ENCODE results near the gene RBM20. TPM values are rescaled to one million over a fixed set of nuclear protein-coding genes. Genes with fewer than 3 reads are reported as not detected.

The RBM20 gene
- total and polyA plus RNA-seq, 2 of the 4 experiments (the other 2 are of a cell fraction), result under 0.01 to 0.15 TPM

DNA sequence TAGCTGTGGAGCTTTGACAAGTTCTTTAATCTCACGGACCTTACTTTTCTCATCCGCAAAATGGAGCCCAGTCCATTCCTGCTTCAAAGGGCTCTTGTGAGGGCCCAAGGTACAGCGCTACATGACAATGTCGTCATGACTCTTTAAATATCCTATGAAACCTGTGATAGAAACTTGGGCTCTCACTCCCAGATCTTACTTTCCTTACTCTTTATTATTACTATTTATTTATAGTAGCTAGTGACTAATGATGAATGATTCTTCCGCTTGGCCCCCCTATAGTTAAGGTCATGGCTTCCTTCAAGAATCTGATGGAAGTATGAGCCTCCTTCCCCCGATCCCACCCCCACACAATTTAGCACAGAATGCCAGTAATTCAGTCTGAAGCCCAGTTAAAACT lies 41.9 kb downstream of the RBM20 start:
- H2AFZ ChIP-seq (replicated peaks; ENCODE audit: low read length, poor library complexity), result no peak overlapping the region
- no TSS peak for BruUV-seq (replicated peaks)
- intact Hi-C loops (cut with micrococcal nuclease), result no loop called here
- dilution Hi-C loops (cut with HindIII; ENCODE audit: low sequenced_read_pairs, unreplicated experiment), result no loop called here
- no peak overlapping the region for H3K4me3 ChIP-seq (ENCODE audit: insufficient read depth, low read depth, low read length)
- H3K56ac ChIP-seq (ENCODE audit: extremely low read depth, insufficient read depth, low read length), result peak overlapping the region; percentile 52; the same call in 1 of the 2 replicates
- H2AK9ac ChIP-seq (replicated peaks; ENCODE audit: low read depth, low read length, poor library complexity), result no peak overlapping the region
- H2AK5ac ChIP-seq (ENCODE audit: low read depth, low read length), result peak overlapping the region; percentile 91
- no peaks in the 10 kb centered on the region for H4K20me1 ChIP-seq (ENCODE audit: insufficient read depth, low read length)
- no peak overlapping the region for H4K5ac ChIP-seq (ENCODE audit: low read depth, low read length)
- CTCF ChIA-PET, result interaction anchor here (1.2 to 2.6 kb wide), 3 partner anchors 9 to 20 kb away, joined by 3 to 13 read pairs (median 6); no protein-coding TSS in a partner anchor
- H2BK120ac ChIP-seq (ENCODE audit: low read depth, low read length), result peak overlapping the region; percentile 85
- no peaks in the 10 kb centered on the region; a peak in 1 of 4 replicates for H3K79me1 ChIP-seq (ENCODE audit: low read depth in 1 of 2, low read length in 2 of 2)
- H3K9ac ChIP-seq (ENCODE audit: low read depth, low read length), result no peak overlapping the region
- peak overlapping the region; percentile 65; the same call in 2 of the 3 replicates for H2BK15ac ChIP-seq (ENCODE audit: low read depth, low read length)
- H3K27ac ChIP-seq (ENCODE audit: insufficient read depth, low read length), result peak overlapping the region; percentile 83
- 90% methylated on average over 2 of the region's 6 CpGs; no CpG with 5 or more reads in 1 of the 2 experiments for WGBS, 2 experiments (ENCODE audit: extremely low coverage in 2 of 2, insufficient read length in 1 of 2)
- ATAC-seq (ENCODE audit: low read depth), result no peak
- H3K14ac ChIP-seq (replicated peaks; ENCODE audit: low read depth, low read length), result peak overlapping the region; percentile 34; the same call in 1 of the 2 replicates
- peaks cover 14% of the 10 kb centered on the region for H3K4me1 ChIP-seq (ENCODE audit: control insufficient read depth, insufficient read depth, low read length)
- H2BK5ac ChIP-seq (ENCODE audit: low read depth, low read length, poor library complexity, severe bottlenecking), result peak overlapping the region; percentile 64
- H3K4me2 ChIP-seq (ENCODE audit: low read depth, low read length), result peak overlapping the region; percentile 42; the same call in 1 of the 2 replicates
- POLR2A ChIA-PET (ENCODE audit: unreplicated experiment), result interaction anchor here (0.5 kb wide), 1 partner anchor 477 kb away, joined by 4 read pairs; no protein-coding TSS in a partner anchor
- H4K8ac ChIP-seq (ENCODE audit: low read depth in 2 of 2, low read length in 2 of 2), result peak overlapping the region; percentile 65 to 79; a peak in 3 of 4 replicates
- H3K36me3 ChIP-seq (ENCODE audit: control insufficient read depth, insufficient read depth, low read length), result no peaks in the 10 kb centered on the region
- H3K9me1 ChIP-seq (ENCODE audit: insufficient read depth, low read length), result peaks cover 10% of the 10 kb centered on the region; the same call in 1 of the 2 replicates
- H3K4ac ChIP-seq (ENCODE audit: low read depth, low read length), result peak overlapping the region; percentile 85
- H3K23ac ChIP-seq (ENCODE audit: low read depth, low read length), result no peak overlapping the region
- peak overlapping the region; percentile 82 for H2BK20ac ChIP-seq (ENCODE audit: low read depth, low read length)
- H3K9me3 ChIP-seq (ENCODE audit: control insufficient read depth, insufficient read depth, low read length), result 0 out of 2 replicates have a peak, but pooled peaks cover 2% of the 10 kb centered on the region
- in situ Hi-C loops (cut with MboI; ENCODE audit: low sequenced_read_pairs), result no loop called here
- H4K91ac ChIP-seq (ENCODE audit: insufficient read depth, low read depth, low read length), result peak overlapping the region; percentile 82
- peak overlapping the region; percentile 27; the same call in 1 of the 2 replicates for H3K18ac ChIP-seq (ENCODE audit: low read depth, low read length)
- peak; percentile 35; the same call in 1 of the 2 replicates for TF ChIP-seq FOS (IDR thresholded peaks at IDR 0.05; ENCODE audit: low read depth, low read length)
- TF ChIP-seq, protein P1, sequence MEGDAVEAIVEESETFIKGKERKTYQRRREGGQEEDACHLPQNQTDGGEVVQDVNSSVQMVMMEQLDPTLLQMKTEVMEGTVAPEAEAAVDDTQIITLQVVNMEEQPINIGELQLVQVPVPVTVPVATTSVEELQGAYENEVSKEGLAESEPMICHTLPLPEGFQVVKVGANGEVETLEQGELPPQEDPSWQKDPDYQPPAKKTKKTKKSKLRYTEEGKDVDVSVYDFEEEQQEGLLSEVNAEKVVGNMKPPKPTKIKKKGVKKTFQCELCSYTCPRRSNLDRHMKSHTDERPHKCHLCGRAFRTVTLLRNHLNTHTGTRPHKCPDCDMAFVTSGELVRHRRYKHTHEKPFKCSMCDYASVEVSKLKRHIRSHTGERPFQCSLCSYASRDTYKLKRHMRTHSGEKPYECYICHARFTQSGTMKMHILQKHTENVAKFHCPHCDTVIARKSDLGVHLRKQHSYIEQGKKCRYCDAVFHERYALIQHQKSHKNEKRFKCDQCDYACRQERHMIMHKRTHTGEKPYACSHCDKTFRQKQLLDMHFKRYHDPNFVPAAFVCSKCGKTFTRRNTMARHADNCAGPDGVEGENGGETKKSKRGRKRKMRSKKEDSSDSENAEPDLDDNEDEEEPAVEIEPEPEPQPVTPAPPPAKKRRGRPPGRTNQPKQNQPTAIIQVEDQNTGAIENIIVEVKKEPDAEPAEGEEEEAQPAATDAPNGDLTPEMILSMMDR (conservative IDR thresholded peaks at IDR 0.05; ENCODE audit: low read depth, low read length), result no peak
- peak; percentile 60 for DNase-seq
- H3K27me3 ChIP-seq (ENCODE audit: control insufficient read depth, insufficient read depth, low read length), result no peaks in the 10 kb centered on the region; the same call in 1 of the 2 replicates
